C4-2B (cell line): ENCODE results near the gene ZNF79.

ENCODE experiments used
- ZFX ChIP-seq: fragments of 450-650 bp; IDR thresholded peaks from 2 replicates; pipeline ENCODE4 v1.6.1; 2017
- TF ChIP-seq, protein P1 (sequence below): fragments of 450-650 bp; conservative IDR thresholded peaks from 2 replicates; pipeline ENCODE4 v1.5.1; 2017; ENCODE audit warnings: mild to moderate bottlenecking

DNA sequence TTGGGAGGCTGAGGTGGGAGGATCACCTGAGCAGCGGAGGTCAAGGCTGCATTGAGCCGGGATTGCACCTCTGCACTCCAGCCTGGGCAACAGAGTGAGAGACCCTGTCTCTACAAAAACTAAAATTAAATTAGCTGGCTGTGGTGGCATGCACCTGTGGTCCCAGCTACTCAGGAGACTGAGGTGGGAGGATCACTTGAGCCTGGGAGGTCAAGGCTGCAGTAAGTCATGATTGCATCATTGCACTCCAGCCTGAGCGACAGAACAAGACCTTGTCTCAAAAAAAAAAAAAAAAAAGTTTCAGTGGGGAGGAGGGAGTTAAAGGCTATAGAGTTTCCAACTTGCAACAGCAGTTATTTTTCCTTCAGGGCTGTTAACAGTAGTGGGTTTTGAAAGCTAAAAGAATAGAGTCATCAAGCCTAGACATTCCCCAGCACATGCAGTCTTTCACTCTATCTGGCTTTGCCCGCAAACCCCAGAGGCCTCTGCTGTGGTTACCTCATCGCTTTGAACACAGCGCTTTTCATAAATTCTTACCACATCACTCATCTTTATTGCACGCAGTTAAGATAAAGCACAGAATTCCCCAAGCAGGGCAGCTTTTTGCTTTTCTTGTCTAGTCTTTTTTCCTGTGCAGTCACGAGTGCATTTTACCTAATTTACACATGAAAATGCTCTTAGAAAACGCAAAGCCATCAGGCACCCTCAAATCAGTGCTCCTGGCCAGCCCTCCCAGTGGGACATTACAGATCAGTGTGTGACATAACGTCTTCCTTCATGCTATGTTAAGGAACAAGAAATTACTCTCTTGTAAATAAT lies 35.9 kb upstream of the ZNF79 start:
- TF ChIP-seq, protein P1, sequence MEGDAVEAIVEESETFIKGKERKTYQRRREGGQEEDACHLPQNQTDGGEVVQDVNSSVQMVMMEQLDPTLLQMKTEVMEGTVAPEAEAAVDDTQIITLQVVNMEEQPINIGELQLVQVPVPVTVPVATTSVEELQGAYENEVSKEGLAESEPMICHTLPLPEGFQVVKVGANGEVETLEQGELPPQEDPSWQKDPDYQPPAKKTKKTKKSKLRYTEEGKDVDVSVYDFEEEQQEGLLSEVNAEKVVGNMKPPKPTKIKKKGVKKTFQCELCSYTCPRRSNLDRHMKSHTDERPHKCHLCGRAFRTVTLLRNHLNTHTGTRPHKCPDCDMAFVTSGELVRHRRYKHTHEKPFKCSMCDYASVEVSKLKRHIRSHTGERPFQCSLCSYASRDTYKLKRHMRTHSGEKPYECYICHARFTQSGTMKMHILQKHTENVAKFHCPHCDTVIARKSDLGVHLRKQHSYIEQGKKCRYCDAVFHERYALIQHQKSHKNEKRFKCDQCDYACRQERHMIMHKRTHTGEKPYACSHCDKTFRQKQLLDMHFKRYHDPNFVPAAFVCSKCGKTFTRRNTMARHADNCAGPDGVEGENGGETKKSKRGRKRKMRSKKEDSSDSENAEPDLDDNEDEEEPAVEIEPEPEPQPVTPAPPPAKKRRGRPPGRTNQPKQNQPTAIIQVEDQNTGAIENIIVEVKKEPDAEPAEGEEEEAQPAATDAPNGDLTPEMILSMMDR: no peak
- TF ChIP-seq ZFX: no peak
